ENCODE measurements around the gene CDC42EP5. TPM values are rescaled to one million over a fixed set of nuclear protein-coding genes. Genes with fewer than 3 reads are reported as not detected.

CDC42EP5 gene
- total RNA-seq, 1 experiment from 2014 or later: 25.1 TPM

DNA sequence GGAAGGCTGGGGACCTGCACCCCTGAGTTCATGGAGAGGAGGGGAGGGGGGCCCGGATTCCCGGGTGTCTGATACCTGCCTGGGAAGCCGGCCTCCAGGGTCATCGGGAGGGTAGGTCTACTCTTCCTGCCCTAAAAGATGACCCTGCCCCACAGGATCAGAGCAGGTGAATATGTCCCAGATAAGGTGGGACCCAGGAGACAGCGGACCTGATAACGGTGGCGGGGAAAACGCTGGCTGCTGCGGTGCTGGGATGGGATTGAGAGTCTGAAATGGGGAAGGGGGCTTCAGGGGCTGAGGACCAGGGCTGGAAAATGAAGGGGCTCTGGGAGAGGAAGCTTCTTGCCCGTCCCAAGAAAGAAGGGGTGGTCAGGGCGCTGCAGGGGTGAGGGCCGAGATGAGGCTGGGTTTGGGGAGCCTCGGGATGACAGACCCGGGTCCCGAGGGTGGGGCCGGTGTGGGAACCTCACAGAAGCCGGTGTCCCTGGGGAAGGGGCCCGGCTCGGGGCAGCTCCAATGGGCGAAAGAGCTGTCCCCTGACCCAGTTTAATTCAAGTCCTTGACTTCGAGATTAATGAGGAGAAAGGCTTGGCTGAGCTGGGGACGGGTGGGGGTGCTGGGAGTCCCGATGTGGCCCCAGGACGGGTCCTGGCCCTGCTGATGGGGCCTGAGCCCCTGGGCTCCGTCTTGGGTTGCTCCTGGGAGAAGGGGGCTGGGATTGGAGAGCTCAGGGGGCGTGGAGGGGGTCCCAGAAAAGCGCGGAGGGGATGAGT is 57.0 kb downstream of the CDC42EP5 start:
- Histone ChIP-seq H3K4me2 (no peak overlapping the region), H4K20me1 (ENCODE audit: insufficient read depth) (no peaks in the 10 kb centered on the region), H3K27me3 (ENCODE audit: insufficient read depth, low read depth) (peaks cover 55% of the 10 kb centered on the region), H3K4me1 (replicated peaks; ENCODE audit: insufficient read depth) (no peaks in the 10 kb centered on the region), H3K9me2 (ENCODE audit: insufficient read depth) (no peaks in the 10 kb centered on the region), H2AFZ (no peak overlapping the region), H3K79me2 (ENCODE audit: low read depth) (no peaks in the 10 kb centered on the region), H3K27ac (no peak overlapping the region), H3K4me3 (no peak overlapping the region), H3K9me3 (ENCODE audit: insufficient read depth, low read depth) (no peaks in the 10 kb centered on the region), H3K36me3 (ENCODE audit: low read depth) (no peaks in the 10 kb centered on the region), H3F3A (ENCODE audit: insufficient read depth, low read depth) (peaks cover 8% of the 10 kb centered on the region; the same call in 1 of the 2 replicates)
- intact Hi-C loops (cut with micrococcal nuclease; ENCODE audit: unreplicated experiment): no loop called here
- TF ChIP-seq CTCF (conservative IDR thresholded peaks at IDR 0.05) (no peak), EZH2 (IDR thresholded peaks at IDR 0.05; ENCODE audit: low read depth) (no peak)
- no TSS peak for BruUV-seq (replicated peaks)
- CTCF ChIA-PET: no interaction called here
- no peak for DNase-seq
- POLR2A ChIA-PET (ENCODE audit: unreplicated experiment): no interaction called here

GRCh38 chr19:54415208-54415900 is 57.7 kb downstream of the CDC42EP5 start, which contains the start of gene TTYH1:
Gene TTYH1 (plus strand): TSS chr19:54415464. CDS start chr19:54415553, 89 bp downstream.
- peaks cover 55% of the 10 kb centered on the region for H3K27me3 ChIP-seq (ENCODE audit: insufficient read depth, low read depth)
- TF ChIP-seq EZH2 (IDR thresholded peaks at IDR 0.05; ENCODE audit: low read depth) (no peak), CTCF (conservative IDR thresholded peaks at IDR 0.05) (no peak)

More at GRCh38 chr19:54415208-54415900, 57.7 kb downstream of the CDC42EP5 start, which contains the start of gene TTYH1:
- H3K36me3 ChIP-seq (ENCODE audit: low read depth): no peaks in the 10 kb centered on the region
- no peaks in the 10 kb centered on the region for H3K79me2 ChIP-seq (ENCODE audit: low read depth)
- no peak within 1 kb of the TSS for H3K27ac ChIP-seq
- H3K4me2 ChIP-seq: no peak within 1 kb of the TSS
- POLR2A ChIA-PET (ENCODE audit: unreplicated experiment): no interaction called here
- H3K9me3 ChIP-seq (ENCODE audit: insufficient read depth, low read depth): no peaks in the 10 kb centered on the region
- no peak for DNase-seq
- peaks cover 8% of the 10 kb centered on the region; the same call in 1 of the 2 replicates for H3F3A ChIP-seq (ENCODE audit: insufficient read depth, low read depth)
- intact Hi-C loops (cut with micrococcal nuclease; ENCODE audit: unreplicated experiment): no loop called here
- H4K20me1 ChIP-seq (ENCODE audit: insufficient read depth): no peaks in the 10 kb centered on the region
- no peaks in the 10 kb centered on the region for H3K9me2 ChIP-seq (ENCODE audit: insufficient read depth)
- CTCF ChIA-PET: no interaction called here
- H3K4me1 ChIP-seq (replicated peaks; ENCODE audit: insufficient read depth): no peaks in the 10 kb centered on the region
- BruUV-seq (replicated peaks): no TSS peak
- H2AFZ ChIP-seq: no peak within 1 kb of the TSS
- H3K4me3 ChIP-seq: no peak within 1 kb of the TSS

Other genes with a start within 250 kb of the CDC42EP5 start
- not detected in 2 replicates for gene LILRA6, start 230.5 kb downstream of the CDC42EP5 start, total RNA-seq (2021)
- gene LILRB5, start 216.0 kb downstream of the CDC42EP5 start, total RNA-seq (2021): not detected in 2 replicates
- gene LILRB2, start 192.2 kb downstream of the CDC42EP5 start, total RNA-seq (2021): not detected in 2 replicates
- gene LILRA5, start 160.1 kb downstream of the CDC42EP5 start, total RNA-seq (2021): not detected in 2 replicates
- not detected in 2 replicates for gene LILRA4, start 134.1 kb downstream of the CDC42EP5 start, total RNA-seq (2021)
- gene LAIR1, start 108.4 kb downstream of the CDC42EP5 start, total RNA-seq (2021): not detected in 2 replicates
- gene TTYH1, start 57.8 kb downstream of the CDC42EP5 start, total RNA-seq (2021): 1.6 and 2.4 TPM in 2 replicates
- gene LENG8, start 24.1 kb downstream of the CDC42EP5 start, total RNA-seq (2021): 274 and 279 TPM in 2 replicates
- 7.0 and 8.9 TPM in 2 replicates for gene LENG9, start 9.5 kb downstream of the CDC42EP5 start, total RNA-seq (2021)
- not detected in 2 replicates for gene LAIR2, start 29.5 kb upstream of the CDC42EP5 start, total RNA-seq (2021)
- gene LILRA2, start 100.5 kb upstream of the CDC42EP5 start, total RNA-seq (2021): not detected in 2 replicates
- not detected in 2 replicates for gene LILRA1, start 120.3 kb upstream of the CDC42EP5 start, total RNA-seq (2021)
- gene LILRB1, start 157.2 kb upstream of the CDC42EP5 start, total RNA-seq (2021): not detected in 2 replicates
- gene LILRB4, start 189.7 kb upstream of the CDC42EP5 start, total RNA-seq (2021): not detected in 2 replicates

Measured in PC-9 (cell line).